Osteocyte (in vitro differentiated cells): Measurements from ENCODE around the gene LRRC3B. TPM values are rescaled to one million over a fixed set of nuclear protein-coding genes. Genes with fewer than 3 reads are reported as not detected.

ENCODE experiments used
- DNase-seq: peaks from one replicate; pipeline ENCODE4 v3.0.0; 2021; ENCODE audit warnings: mixed read lengths; ENCODE audit not compliant: unreplicated experiment; ENCODE audit errors: extremely low spot score
- H3K27ac Mint-ChIP-seq: one replicate; pipeline ENCODE4 v1.8.0; 2021; ENCODE audit warnings: mild to moderate bottlenecking, mixed read lengths; ENCODE audit not compliant: unreplicated experiment
- H3K27me3 Mint-ChIP-seq: one replicate; pipeline ENCODE4 v1.8.0; 2021; ENCODE audit warnings: mixed read lengths; ENCODE audit not compliant: unreplicated experiment
- H3K36me3 Mint-ChIP-seq: one replicate; pipeline ENCODE4 v1.8.0; 2021; ENCODE audit warnings: mixed read lengths; ENCODE audit not compliant: unreplicated experiment
- H3K4me1 Mint-ChIP-seq: one replicate; pipeline ENCODE4 v1.8.0; 2021; ENCODE audit warnings: mixed read lengths; ENCODE audit not compliant: unreplicated experiment
- H3K4me3 Mint-ChIP-seq: one replicate; pipeline ENCODE4 v1.8.0; 2021; ENCODE audit warnings: mild to moderate bottlenecking, moderate library complexity, mixed read lengths; ENCODE audit not compliant: unreplicated experiment
- H3K9me3 Mint-ChIP-seq: one replicate; pipeline ENCODE4 v1.8.0; 2021; ENCODE audit warnings: mixed read lengths; ENCODE audit not compliant: unreplicated experiment
- total RNA-seq: library from RNA; stranded (reverse); gene quantifications from 2 replicates; pipeline ENCODE4 v1.2.1, GENCODE V29; 2021
- TF ChIP-seq, protein P1 (sequence below): fragments of 200-600 bp; sonication (generic); IDR thresholded peaks from 2 replicates; pipeline ENCODE4 v1.5.0; 2021; ENCODE audit warnings: antibody characterized with exemption, mild to moderate bottlenecking, moderate library complexity

Gene LRRC3B
- total RNA-seq, 1 donor from 2014 or later = not detected

DNA sequence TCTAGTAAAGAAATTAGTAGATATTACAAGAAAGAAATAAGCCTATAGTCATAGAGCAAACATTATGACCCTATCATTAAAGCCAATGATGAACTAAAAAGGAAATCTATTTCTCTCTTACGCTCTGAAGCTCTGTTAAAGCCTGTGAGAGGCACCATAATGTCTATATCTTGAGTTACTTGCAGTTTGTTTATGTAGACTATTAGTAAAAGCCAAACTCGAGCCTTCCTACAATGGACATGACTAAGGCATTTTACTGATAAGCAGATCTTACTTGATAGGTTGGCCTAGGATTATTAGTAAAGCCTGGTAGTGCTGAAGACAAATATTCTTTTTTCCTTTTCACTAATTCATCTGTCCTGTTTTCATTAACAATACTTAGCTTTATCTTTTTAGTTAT is 32.7 kb downstream of the LRRC3B start:
- Mint-ChIP-seq H3K27ac (no peak overlapping the region), H3K36me3 (no peaks in the 10 kb centered on the region), H3K9me3 (no peaks in the 10 kb centered on the region), H3K4me3 (no peak overlapping the region), H3K27me3 (no peaks in the 10 kb centered on the region), H3K4me1 (no peaks in the 10 kb centered on the region)
- no peak for DNase-seq
- TF ChIP-seq, protein P1, sequence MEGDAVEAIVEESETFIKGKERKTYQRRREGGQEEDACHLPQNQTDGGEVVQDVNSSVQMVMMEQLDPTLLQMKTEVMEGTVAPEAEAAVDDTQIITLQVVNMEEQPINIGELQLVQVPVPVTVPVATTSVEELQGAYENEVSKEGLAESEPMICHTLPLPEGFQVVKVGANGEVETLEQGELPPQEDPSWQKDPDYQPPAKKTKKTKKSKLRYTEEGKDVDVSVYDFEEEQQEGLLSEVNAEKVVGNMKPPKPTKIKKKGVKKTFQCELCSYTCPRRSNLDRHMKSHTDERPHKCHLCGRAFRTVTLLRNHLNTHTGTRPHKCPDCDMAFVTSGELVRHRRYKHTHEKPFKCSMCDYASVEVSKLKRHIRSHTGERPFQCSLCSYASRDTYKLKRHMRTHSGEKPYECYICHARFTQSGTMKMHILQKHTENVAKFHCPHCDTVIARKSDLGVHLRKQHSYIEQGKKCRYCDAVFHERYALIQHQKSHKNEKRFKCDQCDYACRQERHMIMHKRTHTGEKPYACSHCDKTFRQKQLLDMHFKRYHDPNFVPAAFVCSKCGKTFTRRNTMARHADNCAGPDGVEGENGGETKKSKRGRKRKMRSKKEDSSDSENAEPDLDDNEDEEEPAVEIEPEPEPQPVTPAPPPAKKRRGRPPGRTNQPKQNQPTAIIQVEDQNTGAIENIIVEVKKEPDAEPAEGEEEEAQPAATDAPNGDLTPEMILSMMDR = no peak

DNA sequence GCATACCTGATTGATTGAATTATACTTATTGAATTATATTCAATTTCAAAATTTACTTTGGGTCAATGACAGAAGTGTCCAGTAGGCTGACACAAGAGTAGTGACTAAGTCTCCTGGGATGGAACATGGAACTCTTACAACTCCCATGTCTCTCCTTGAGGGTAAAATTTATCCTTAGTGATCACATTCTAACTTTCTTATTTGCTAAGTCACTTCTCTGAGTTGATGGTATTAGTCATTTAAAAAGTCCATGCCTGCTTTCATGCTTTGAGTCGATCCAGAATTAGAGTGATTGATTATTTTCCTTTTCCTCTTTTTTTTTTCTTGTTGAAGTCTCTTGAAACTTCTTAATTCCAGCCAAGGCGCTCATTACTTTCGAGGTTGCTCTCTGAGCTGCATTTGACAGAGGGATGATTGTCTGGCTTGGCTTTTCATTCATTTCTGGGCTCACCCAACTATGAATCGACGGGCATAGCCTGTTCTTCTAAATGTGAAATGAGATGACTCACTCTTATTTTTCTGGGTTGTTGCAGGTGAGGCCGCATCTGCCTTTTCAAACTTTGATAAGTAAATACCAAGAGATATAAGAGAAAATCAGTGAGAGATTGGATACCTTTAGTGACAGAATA is 34.9 kb downstream of the LRRC3B start:
- Mint-ChIP-seq H3K9me3 (no peaks in the 10 kb centered on the region), H3K4me3 (no peak overlapping the region), H3K36me3 (no peaks in the 10 kb centered on the region), H3K27me3 (no peaks in the 10 kb centered on the region), H3K4me1 (no peaks in the 10 kb centered on the region), H3K27ac (no peak overlapping the region)
- no peak for DNase-seq
- TF ChIP-seq, protein P1 = no peak

DNA sequence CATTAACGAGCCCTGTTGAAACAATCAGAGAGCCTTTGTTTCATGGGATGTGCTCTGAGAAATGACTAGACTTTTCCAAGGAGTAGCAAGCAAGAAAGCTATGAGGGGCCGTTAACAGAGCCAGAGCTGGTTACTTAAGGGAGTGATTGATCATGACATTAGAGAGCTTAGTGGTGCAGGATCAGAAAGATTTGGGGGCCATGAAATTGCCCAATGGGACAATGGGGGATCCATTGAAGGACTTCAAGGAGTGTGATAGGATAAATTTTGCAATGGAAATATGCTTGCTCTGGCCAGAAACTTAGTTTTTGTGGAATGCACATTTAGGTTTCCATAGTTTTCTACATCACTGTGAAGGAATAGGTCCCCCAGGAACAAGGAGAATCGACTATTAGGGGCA is 45.6 kb downstream of the LRRC3B start:
- no peak overlapping the region for H3K27ac Mint-ChIP-seq
- TF ChIP-seq, protein P1 = no peak
- H3K9me3 Mint-ChIP-seq = peaks cover 3% of the 10 kb centered on the region
- no peaks in the 10 kb centered on the region for H3K36me3 Mint-ChIP-seq
- no peaks in the 10 kb centered on the region for H3K27me3 Mint-ChIP-seq
- no peak for DNase-seq
- no peak overlapping the region for H3K4me3 Mint-ChIP-seq
- no peaks in the 10 kb centered on the region for H3K4me1 Mint-ChIP-seq

DNA sequence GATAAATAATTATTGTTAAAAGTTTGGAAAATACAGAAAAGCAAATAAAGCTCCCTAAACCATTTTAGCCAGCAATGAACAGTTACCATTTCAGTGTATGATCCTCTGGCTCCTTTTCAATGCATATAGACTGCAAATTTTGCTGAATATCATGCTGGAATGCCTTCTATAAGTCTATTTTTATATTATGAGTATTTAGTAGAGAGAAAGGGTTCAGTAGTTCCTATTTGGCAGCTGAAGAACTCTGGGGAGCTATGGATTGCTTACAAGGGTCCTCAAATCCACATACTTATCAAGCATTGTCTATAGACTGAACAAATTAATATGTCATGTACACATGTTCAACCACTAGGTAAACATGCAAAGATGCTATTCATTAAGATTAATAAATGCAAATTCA is 46.1 kb downstream of the LRRC3B start:
- Mint-ChIP-seq H3K4me1 (no peaks in the 10 kb centered on the region), H3K4me3 (no peak overlapping the region), H3K27ac (no peak overlapping the region), H3K36me3 (no peaks in the 10 kb centered on the region), H3K9me3 (peaks cover 3% of the 10 kb centered on the region), H3K27me3 (no peaks in the 10 kb centered on the region)
- TF ChIP-seq, protein P1 = no peak
- no peak for DNase-seq

DNA sequence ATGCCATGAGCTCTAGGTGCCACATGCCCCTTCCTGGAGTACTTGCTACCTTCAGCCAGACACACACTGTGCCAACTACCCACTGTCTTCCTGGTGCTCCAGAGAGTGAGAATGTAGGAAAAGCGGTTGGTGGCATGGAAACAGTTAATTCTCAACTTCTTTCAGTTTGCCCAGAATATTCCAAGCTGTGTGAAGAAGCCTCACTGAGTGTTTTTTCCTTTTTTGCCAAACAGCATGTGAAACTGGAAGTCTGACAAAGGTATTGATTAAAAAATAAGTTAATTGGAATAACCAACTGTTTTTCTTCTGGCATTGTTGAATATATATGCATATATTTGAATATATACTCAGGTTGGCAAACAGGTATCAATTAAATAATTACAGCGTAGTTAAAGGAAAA is 52.8 kb downstream of the LRRC3B start:
- Mint-ChIP-seq H3K4me1 (no peaks in the 10 kb centered on the region), H3K9me3 (no peaks in the 10 kb centered on the region), H3K36me3 (no peaks in the 10 kb centered on the region), H3K27me3 (no peaks in the 10 kb centered on the region), H3K4me3 (no peak overlapping the region), H3K27ac (no peak overlapping the region)
- TF ChIP-seq, protein P1 = no peak
- no peak for DNase-seq
